Right kidney (tissue), 1 donor: Measurements from ENCODE around the gene TFCP2L1.
"Not testable (repeated sequence)": the region's sequence is repeated elsewhere in the genome, so short reads cannot be mapped to it uniquely, and the experiment has no call there.

ENCODE experiments used
- DNase-seq: peaks from one replicate; pipeline ENCODE4 v3.0.0-alpha.2; 2016

The TFCP2L1 gene

GRCh38 chr2:121269436-121269835, 15.6 kb downstream of the TFCP2L1 start:
- DNase-seq: not testable (repeated sequence)

- DNase-seq: no peak
These were observed 18.4 kb downstream of the TFCP2L1 start for GRCh38 chr2:121266543-121267106.

GRCh38 chr2:121263996-121264715, 20.8 kb downstream of the TFCP2L1 start:
- DNase-seq: no peak

- peak; percentile 42 for DNase-seq
These were observed 24.4 kb downstream of the TFCP2L1 start for GRCh38 chr2:121260370-121261154.

- no peak for DNase-seq
These were observed 27.0 kb downstream of the TFCP2L1 start for GRCh38 chr2:121258051-121258450.

- DNase-seq: no peak
These were observed 27.5 kb downstream of the TFCP2L1 start for GRCh38 chr2:121257480-121257840.

GRCh38 chr2:121256720-121257479, 28.1 kb downstream of the TFCP2L1 start:
- no peak for DNase-seq

GRCh38 chr2:121255358-121255757, 29.6 kb downstream of the TFCP2L1 start:
- DNase-seq: no peak

GRCh38 chr2:121254748-121255147, 30.3 kb downstream of the TFCP2L1 start:
- no peak for DNase-seq

GRCh38 chr2:121253674-121254240, 31.2 kb downstream of the TFCP2L1 start:
- no peak for DNase-seq

GRCh38 chr2:121253021-121253673, 31.9 kb downstream of the TFCP2L1 start:
- DNase-seq: no peak

GRCh38 chr2:121251497-121251896, 33.5 kb downstream of the TFCP2L1 start:
- DNase-seq: no peak

- DNase-seq: no peak
These were observed 36.1 kb downstream of the TFCP2L1 start for GRCh38 chr2:121248766-121249343.

GRCh38 chr2:121247971-121248370, 37.0 kb downstream of the TFCP2L1 start:
- no peak for DNase-seq

- no peak for DNase-seq
These were observed 37.5 kb downstream of the TFCP2L1 start for GRCh38 chr2:121247534-121247933.

- DNase-seq: no peak
These were observed 38.2 kb downstream of the TFCP2L1 start for GRCh38 chr2:121246704-121247255.

GRCh38 chr2:121245913-121246312, 39.1 kb downstream of the TFCP2L1 start:
- no peak for DNase-seq

GRCh38 chr2:121245120-121245820, 39.7 kb downstream of the TFCP2L1 start:
- DNase-seq: no peak

- no peak for DNase-seq
These were observed 40.4 kb downstream of the TFCP2L1 start for GRCh38 chr2:121244616-121245015.

- no peak for DNase-seq
These were observed 41.1 kb downstream of the TFCP2L1 start for GRCh38 chr2:121243821-121244460.
